H1 (cell line): ENCODE results near the gene TMIGD3. TPM values are rescaled to one million over a fixed set of nuclear protein-coding genes. Genes with fewer than 3 reads are reported as not detected.

Experiments
- CTCF ChIA-PET: fragments of 300-600 bp; sonication (Branson Sonifier 250); formaldehyde crosslinking; loops from one replicate; lab custom pipeline; 2021; ENCODE audit not compliant: partially characterized antibody; lab: Charles Lee
- POLR2A ChIA-PET: fragments of 300-600 bp; sonication (Branson Sonifier 250); formaldehyde crosslinking; loops from one replicate; lab custom pipeline; 2021; ENCODE audit warnings: inconsistent platforms; ENCODE audit not compliant: partially characterized antibody; lab: Charles Lee
- DNase-seq, 2 experiments: peaks; one replicate each; pipeline versions ENCODE4 v3.0.0 to v3.0.0-alpha.2; 2010 to 2022; ENCODE audit warnings: low spot score in 2 of 2, low read depth in 1 of 2, mixed read lengths in 1 of 2
- FAIRE-seq: peaks from 2 replicates; lab custom pipeline; 2011; peaks lifted over from hg19 to GRCh38; lab: Jason Lieb, UNC
- H2AFZ ChIP-seq: 2 replicates; pipeline ENCODE4 v1.8.1; 2012; ENCODE audit warnings: low read length, inconsistent platforms
- H2AK5ac ChIP-seq: 2 replicates; pipeline ENCODE4 v1.6.1; 2013; ENCODE audit warnings: low read depth, low read length
- H2BK120ac ChIP-seq: replicated peaks from 2 replicates; pipeline ENCODE3; 2013; ENCODE audit warnings: low read depth, low read length, inconsistent platforms
- H2BK12ac ChIP-seq: 2 replicates; pipeline ENCODE4 v1.6.1; 2013; ENCODE audit warnings: low read depth, low read length
- H2BK15ac ChIP-seq: 2 replicates; pipeline ENCODE4 v1.6.1; 2013; ENCODE audit warnings: low read length
- H2BK20ac ChIP-seq: 2 replicates; pipeline ENCODE4 v1.6.1; 2013; ENCODE audit warnings: low read length
- H2BK5ac ChIP-seq: 2 replicates; pipeline ENCODE4 v1.6.1; 2013; ENCODE audit warnings: low read depth, low read length
- H3K14ac ChIP-seq: 2 replicates; pipeline ENCODE4 v1.6.1; 2013; ENCODE audit warnings: inconsistent platforms; ENCODE audit not compliant: insufficient read length
- H3K18ac ChIP-seq: 2 replicates; pipeline ENCODE4 v1.6.1; 2013; ENCODE audit warnings: low read length; ENCODE audit errors: extremely low read depth
- H3K23ac ChIP-seq: 2 replicates; pipeline ENCODE4 v1.6.1; 2013; ENCODE audit warnings: inconsistent platforms; ENCODE audit not compliant: insufficient read length
- H3K23me2 ChIP-seq: 2 replicates; pipeline ENCODE4 v1.6.1; 2013; ENCODE audit warnings: low read depth, low read length
- H3K27ac ChIP-seq: 2 replicates; pipeline ENCODE4 v1.6.1; 2011; ENCODE audit warnings: low read depth, low read length, inconsistent platforms
- H3K27me3 ChIP-seq, 4 experiments: replicated peaks in 1 of 4; 1 replicate in 1 of 4; 2 replicates in 3 of 4; pipeline versions ENCODE4 v1.6.1 to v1.8.1; 2011 to 2013; ENCODE audit warnings: low read length in 3 of 4, mild to moderate bottlenecking in 3 of 4, inconsistent platforms in 2 of 4, mixed read lengths in 2 of 4, moderate library complexity in 1 of 4; ENCODE audit not compliant: control insufficient read depth in 3 of 4, insufficient read depth in 3 of 4; ENCODE audit errors: extremely low read depth in 1 of 4
- H3K36me3 ChIP-seq, 4 experiments: 2 replicates each; pipeline versions ENCODE4 v1.6.1 to v1.8.1; 2011 to 2013; ENCODE audit warnings: mild to moderate bottlenecking in 4 of 4, low read length in 3 of 4, moderate library complexity in 2 of 4, control low read depth in 1 of 4, inconsistent platforms in 1 of 4; ENCODE audit not compliant: insufficient read depth in 4 of 4, control insufficient read depth in 2 of 4
- H3K4ac ChIP-seq: replicated peaks from 2 replicates; pipeline ENCODE3; 2013; ENCODE audit warnings: low read length, low read depth, mixed read lengths, inconsistent platforms; ENCODE audit not compliant: insufficient read length
- H3K4me1 ChIP-seq, 4 experiments: replicated peaks in 1 of 4; 1 replicate in 1 of 4; 2 replicates in 3 of 4; pipeline versions ENCODE4 v1.6.1 to v1.8.1; 2011 to 2013; ENCODE audit warnings: low read length in 3 of 4, inconsistent platforms in 2 of 4, mixed read lengths in 1 of 4; ENCODE audit not compliant: insufficient read depth in 4 of 4, control insufficient read depth in 3 of 4
- H3K4me2 ChIP-seq, 2 experiments: 2 replicates each; pipeline versions ENCODE4 v1.6.1 to v1.8.1; 2011 to 2013; ENCODE audit warnings: low read depth in 2 of 2, low read length in 2 of 2, control low read depth in 1 of 2, inconsistent platforms in 1 of 2, mild to moderate bottlenecking in 1 of 2; ENCODE audit not compliant: insufficient read depth in 1 of 2
- H3K4me3 ChIP-seq, 4 experiments: fragments of 200-600, 300-600 bp in 1 of 4; sonication (generic), shearing (Covaris generic), sonication (Bioruptor Twin) in 1 of 4; 2 replicates each; pipeline versions ENCODE4 v1.5.1 to v1.8.1; 2011 to 2016; ENCODE audit warnings: low read length in 4 of 4, low read depth in 3 of 4, control low read depth in 2 of 4, inconsistent platforms in 2 of 4, mild to moderate bottlenecking in 2 of 4, mixed read lengths in 1 of 4, moderate library complexity in 1 of 4; ENCODE audit not compliant: insufficient read depth in 2 of 4; ENCODE audit errors: extremely low read depth in 1 of 4
- H3K56ac ChIP-seq: replicated peaks from 2 replicates; pipeline ENCODE3; 2013; ENCODE audit warnings: low read depth, mild to moderate bottlenecking, mixed read lengths, low read length, inconsistent platforms; ENCODE audit not compliant: insufficient read length
- H3K79me1 ChIP-seq: 2 replicates; pipeline ENCODE4 v1.6.1; 2013; ENCODE audit warnings: low read depth, low read length, control low read depth
- H3K79me2 ChIP-seq, 2 experiments: 2 replicates each; pipeline versions ENCODE4 v1.6.1 to v1.8.1; 2012 to 2013; ENCODE audit warnings: low read length in 2 of 2, mild to moderate bottlenecking in 2 of 2, inconsistent platforms in 1 of 2; ENCODE audit not compliant: insufficient read depth in 2 of 2, control insufficient read depth in 1 of 2
- H3K9ac ChIP-seq, 4 experiments: replicated peaks in 1 of 4; 1 replicate in 1 of 4; 2 replicates in 3 of 4; pipeline versions ENCODE4 v1.6.1 to v1.8.1; 2011 to 2013; ENCODE audit warnings: low read depth in 3 of 4, low read length in 3 of 4, control low read depth in 2 of 4, mild to moderate bottlenecking in 2 of 4, moderate library complexity in 2 of 4, inconsistent platforms in 1 of 4; ENCODE audit errors: extremely low read depth in 1 of 4
- H3K9me3 ChIP-seq, 2 experiments: 2 replicates each; pipeline versions ENCODE4 v1.6.1 to v1.8.1; 2012 to 2013; ENCODE audit warnings: mild to moderate bottlenecking in 2 of 2, moderate library complexity in 2 of 2, control low read depth in 1 of 2, inconsistent platforms in 1 of 2, low read depth in 1 of 2, low read length in 1 of 2, mixed read lengths in 1 of 2; ENCODE audit not compliant: insufficient read depth in 2 of 2
- H4K20me1 ChIP-seq, 2 experiments: replicated peaks in 1 of 2; 2 replicates each; pipeline versions ENCODE3 to v1.8.1; 2011 to 2013; ENCODE audit warnings: inconsistent platforms in 2 of 2, low read length in 2 of 2, mild to moderate bottlenecking in 1 of 2; ENCODE audit not compliant: insufficient read depth in 2 of 2, control insufficient read depth in 1 of 2
- H4K5ac ChIP-seq: 2 replicates; pipeline ENCODE4 v1.6.1; 2013; ENCODE audit warnings: low read length, low read depth, mixed read lengths, inconsistent platforms; ENCODE audit not compliant: insufficient read length
- H4K8ac ChIP-seq: 2 replicates; pipeline ENCODE4 v1.8.0; 2013; ENCODE audit warnings: mild to moderate bottlenecking, moderate library complexity, low read length, inconsistent platforms; ENCODE audit not compliant: insufficient read depth; ENCODE audit errors: extremely low read depth
- H4K91ac ChIP-seq: replicated peaks from 2 replicates; pipeline ENCODE3; 2013; ENCODE audit warnings: low read length, mixed read lengths, inconsistent platforms; ENCODE audit not compliant: insufficient read length
- CHD1 ChIP-seq: IDR thresholded peaks from 2 replicates; pipeline ENCODE4 v1.6.1; 2012; ENCODE audit warnings: low read depth, low read length, improper control_type of control experiment
- GTF2F1 ChIP-seq: IDR thresholded peaks from 2 replicates; pipeline ENCODE4 v1.6.1; 2012; ENCODE audit warnings: low read depth, low read length, improper control_type of control experiment, borderline replicate concordance
- JUN ChIP-seq: IDR thresholded peaks from 2 replicates; pipeline ENCODE4 v1.6.1; 2011; ENCODE audit warnings: low read depth, mild to moderate bottlenecking, improper control_type of control experiment, low read length
- POLR2AphosphoS5 ChIP-seq: IDR thresholded peaks from 2 replicates; pipeline ENCODE4 v1.6.1; 2011; ENCODE audit warnings: low read depth, low read length
- RNF2 ChIP-seq: fragments of 200-900, 300-1000 bp; sonication (generic); IDR thresholded peaks from 2 replicates; pipeline ENCODE4 v1.7.1; 2016; ENCODE audit warnings: borderline replicate concordance, low read depth, mild to moderate bottlenecking, antibody characterized with exemption, low read length; ENCODE audit not compliant: poor library complexity, severe bottlenecking; ENCODE audit errors: missing control alignments
- RXRA ChIP-seq: IDR thresholded peaks from 2 replicates; pipeline ENCODE4 v1.6.1; 2011; ENCODE audit warnings: low read depth, mild to moderate bottlenecking, low read length, moderate library complexity; ENCODE audit not compliant: insufficient read depth
- SIN3A ChIP-seq, 2 experiments: IDR thresholded peaks in 1 of 2; conservative IDR thresholded peaks in 1 of 2; 2 replicates each; pipeline ENCODE4 v1.6.1; 2011 to 2012; ENCODE audit warnings: low read length in 2 of 2, improper control_type of control experiment in 1 of 2, low read depth in 1 of 2, mild to moderate bottlenecking in 1 of 2
- SUZ12 ChIP-seq: fragments of 200-600 bp; sonication (generic); IDR thresholded peaks from 2 replicates; pipeline ENCODE4 v1.6.1; 2012; ENCODE audit warnings: mild to moderate bottlenecking, inconsistent platforms, low read length, moderate library complexity, mixed read lengths
- ZNF274 ChIP-seq: IDR thresholded peaks from 2 replicates; pipeline ENCODE4 v1.7.0; 2012; ENCODE audit warnings: low read length, borderline replicate concordance; ENCODE audit errors: extremely low read depth
- polyA plus RNA-seq, 7 experiments: library from polyadenylated mRNA; depleted of rRNA in 3 of 7; stranded (reverse) in 5 of 7; unstranded in 2 of 7; fragments of >200 nt in 5 of 7; fragments of 200-250 nt in 2 of 7; gene quantifications; 1 replicate in 5 of 7; 2 replicates in 1 of 7; 4 replicates in 1 of 7; pipeline versions ENCODE4 v1.2.1 to v1.2.3, GENCODE V29; 2011 to 2013; ENCODE audit warnings: missing spikeins in 2 of 7, mixed read lengths in 2 of 7
- total RNA-seq: library from RNA; stranded (reverse); fragmentation: NEBNext Ultra II Directional; extraction: Animal tissue kit (Norgen Biotek cat#: 25700); gene quantifications from 2 replicates; pipeline ENCODE4 v1.2.1, GENCODE V29; 2021
- TF ChIP-seq, protein P1 (sequence below): IDR thresholded peaks from 2 replicates; pipeline ENCODE4 v1.6.1; 2012; ENCODE audit warnings: inconsistent platforms
- TF ChIP-seq, protein P2 (sequence below): IDR thresholded peaks from 2 replicates; pipeline ENCODE4 v1.6.1; 2012; ENCODE audit warnings: inconsistent platforms

The TMIGD3 gene
- total and polyA plus RNA-seq, 2 of the 8 experiments (the other 6 are each of a cell fraction or from before 2014, with no cell fraction given), result not detected

DNA sequence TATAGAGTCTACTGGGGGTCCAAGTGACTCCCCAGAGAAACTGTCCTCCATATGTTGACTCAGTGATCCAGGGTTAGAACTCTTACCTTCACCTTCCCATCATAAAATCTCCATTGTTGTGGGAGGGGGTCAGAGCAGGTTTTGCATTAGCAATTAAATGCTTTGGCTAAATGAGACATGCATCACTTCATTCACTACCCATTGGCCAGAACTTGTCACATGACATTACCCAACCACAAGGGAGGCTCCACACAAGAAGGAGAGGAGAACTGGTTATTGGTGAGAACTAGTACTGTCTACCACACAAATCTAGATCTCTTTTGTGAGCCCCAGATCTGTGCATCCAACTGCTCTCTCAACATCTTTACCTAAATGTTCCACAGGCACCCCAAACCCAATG is 33.9 kb downstream of the TMIGD3 start:
- no peak for FAIRE-seq
- CTCF ChIA-PET, result interaction anchor here (1.0 kb wide), 1 partner anchor 56 kb away, joined by 3 read pairs; no protein-coding TSS in a partner anchor

More for the DNA sequence above, 33.9 kb downstream of the TMIGD3 start:
- no peaks in the 10 kb centered on the region for H3K23me2 ChIP-seq
- H3K27ac ChIP-seq, result no peak overlapping the region
- no peaks in the 10 kb centered on the region for H3K79me1 ChIP-seq
- no peak overlapping the region for H4K5ac ChIP-seq
- H2AFZ ChIP-seq, result no peak overlapping the region
- no peaks in the 10 kb centered on the region for H3K9me3 ChIP-seq
- H2BK5ac ChIP-seq, result no peak overlapping the region
- no peaks in the 10 kb centered on the region for H3K27me3 ChIP-seq
- no peak overlapping the region for H3K9ac ChIP-seq
- H2BK12ac ChIP-seq, result no peak overlapping the region
- H3K4me3 ChIP-seq, result no peak overlapping the region
- H3K4me2 ChIP-seq, result no peak overlapping the region
- no peak overlapping the region for H3K56ac ChIP-seq
- no peak overlapping the region for H4K8ac ChIP-seq
- H2AK5ac ChIP-seq, result no peak overlapping the region
- no peaks in the 10 kb centered on the region for H4K20me1 ChIP-seq
- H3K23ac ChIP-seq, result no peak overlapping the region
- no peaks in the 10 kb centered on the region for H3K79me2 ChIP-seq
- H2BK120ac ChIP-seq, result no peak overlapping the region
- no peak overlapping the region for H3K18ac ChIP-seq
- no peak overlapping the region for H2BK20ac ChIP-seq
- no peak overlapping the region for H3K14ac ChIP-seq
- H2BK15ac ChIP-seq, result no peak overlapping the region
- H3K4ac ChIP-seq, result no peak overlapping the region
- peaks cover 0 to 3% (median 0%) of the 10 kb centered on the region in 4 experiments; a peak in 3 of 8 replicates for H3K36me3 ChIP-seq
- POLR2A ChIA-PET, result no interaction called here
- no peak for DNase-seq
- H3K4me1 ChIP-seq, result no peaks in the 10 kb centered on the region
- no peak overlapping the region for H4K91ac ChIP-seq
- TF ChIP-seq SIN3A (conservative IDR thresholded peaks at IDR 0.05 in 1 of 2, IDR thresholded peaks at IDR 0.05 in 1 of 2; ENCODE audit: low read depth in 1 of 2, low read length in 2 of 2), result no peak
- no peak for TF ChIP-seq RNF2
- TF ChIP-seq POLR2AphosphoS5, result no peak
- no peak for TF ChIP-seq ZNF274
- TF ChIP-seq GTF2F1, result no peak
- no peak for TF ChIP-seq CHD1
- TF ChIP-seq, protein P1, sequence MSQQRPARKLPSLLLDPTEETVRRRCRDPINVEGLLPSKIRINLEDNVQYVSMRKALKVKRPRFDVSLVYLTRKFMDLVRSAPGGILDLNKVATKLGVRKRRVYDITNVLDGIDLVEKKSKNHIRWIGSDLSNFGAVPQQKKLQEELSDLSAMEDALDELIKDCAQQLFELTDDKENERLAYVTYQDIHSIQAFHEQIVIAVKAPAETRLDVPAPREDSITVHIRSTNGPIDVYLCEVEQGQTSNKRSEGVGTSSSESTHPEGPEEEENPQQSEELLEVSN, result no peak
- TF ChIP-seq, protein P2, sequence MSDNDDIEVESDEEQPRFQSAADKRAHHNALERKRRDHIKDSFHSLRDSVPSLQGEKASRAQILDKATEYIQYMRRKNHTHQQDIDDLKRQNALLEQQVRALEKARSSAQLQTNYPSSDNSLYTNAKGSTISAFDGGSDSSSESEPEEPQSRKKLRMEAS, result no peak
- TF ChIP-seq JUN, result no peak
- TF ChIP-seq SUZ12, result no peak
- TF ChIP-seq RXRA, result no peak
